GM12878 (cell line): Measurements from ENCODE around the gene PIWIL4. TPM values are rescaled to one million over a fixed set of nuclear protein-coding genes. Genes with fewer than 3 reads are reported as not detected.
"Not testable (repeated sequence)": the region's sequence is repeated elsewhere in the genome, so short reads cannot be mapped to it uniquely, and the experiment has no call there.

Source experiments
- ATAC-seq: fragments of 200-7000 bp; cut with Tn5 transposase; 3 replicates; pipeline ENCODE4 v1.9.1; 2020; ENCODE audit warnings: mild to moderate bottlenecking, moderate library complexity
- BruUV-seq: library from RNA; stranded (reverse); fragments of 400-500 nt; replicated peaks from 2 replicates; lab custom pipeline; 2021; lab: Mats Ljungman, UMichigan
- CTCF ChIA-PET: fragments of 300-600 bp; sonication (Branson Sonifier 250); formaldehyde crosslinking; extraction: SDS; loops from one replicate; lab custom pipeline; 2021; ENCODE audit warnings: inconsistent platforms; lab: Yijun Ruan, JAX
- POLR2A ChIA-PET: fragments of 350-600 bp; formaldehyde crosslinking; extraction: SDS; loops from one replicate; lab custom pipeline; 2021; ENCODE audit warnings: inconsistent platforms; lab: Charles Lee
- RAD21 ChIA-PET: fragments of 300-600 bp; sonication (Branson Sonifier 250); formaldehyde crosslinking; loops from one replicate; lab custom pipeline; 2023; ENCODE audit warnings: antibody characterized with exemption; ENCODE audit not compliant: unreplicated experiment; lab: Charles Lee
- SMC1A ChIA-PET: fragments of 300-600 bp; sonication (Branson Sonifier 250); formaldehyde crosslinking; loops from one replicate; lab custom pipeline; 2023; ENCODE audit not compliant: unreplicated experiment, uncharacterized antibody; lab: Charles Lee
- DNase-seq: peaks from one replicate; pipeline ENCODE4 v3.0.0-alpha.2; 2011; ENCODE audit warnings: low read depth, low spot score
- FAIRE-seq: peaks from 3 replicates; lab custom pipeline; 2011; peaks lifted over from hg19 to GRCh38; lab: Jason Lieb, UNC
- H2AFZ ChIP-seq: 2 replicates; pipeline ENCODE4 v1.6.0; 2011; ENCODE audit warnings: low read depth, low read length, control low read depth; ENCODE audit not compliant: control insufficient read depth
- H3K27ac ChIP-seq: 2 replicates; pipeline ENCODE4 v1.5.1; 2011; ENCODE audit warnings: control low read depth; ENCODE audit not compliant: control insufficient read depth, insufficient read depth
- H3K27me3 ChIP-seq, 2 experiments: replicated peaks in 1 of 2; 2 replicates each; pipeline versions ENCODE4 v1.6.0 to v1.6.1; 2011; ENCODE audit warnings: low read length in 1 of 2; ENCODE audit not compliant: control insufficient read depth in 2 of 2, insufficient read depth in 2 of 2
- H3K36me3 ChIP-seq, 2 experiments: 2 replicates each; pipeline ENCODE4 v1.5.1; 2011; ENCODE audit warnings: low read length in 1 of 2; ENCODE audit not compliant: control insufficient read depth in 2 of 2, insufficient read depth in 2 of 2
- H3K4me1 ChIP-seq: 2 replicates; pipeline ENCODE4 v1.6.1; 2011; ENCODE audit warnings: mild to moderate bottlenecking, low read length, moderate library complexity, mixed read lengths; ENCODE audit not compliant: control insufficient read depth, insufficient read depth
- H3K4me2 ChIP-seq: 2 replicates; pipeline ENCODE4 v1.6.0; 2011; ENCODE audit warnings: control low read depth; ENCODE audit not compliant: control insufficient read depth, insufficient read depth
- H3K4me3 ChIP-seq: fragments of 200-600 bp; sonication (generic); 2 replicates; pipeline ENCODE4 v1.5.1; 2016
- H3K79me2 ChIP-seq: 2 replicates; pipeline ENCODE4 v1.6.0; 2011; ENCODE audit warnings: low read length; ENCODE audit not compliant: control insufficient read depth, insufficient read depth
- H3K9ac ChIP-seq: 2 replicates; pipeline ENCODE4 v1.8.0; 2011; ENCODE audit warnings: low read length, control low read depth, mixed read lengths; ENCODE audit not compliant: control insufficient read depth, insufficient read depth
- H3K9me3 ChIP-seq: replicated peaks from 3 replicates; pipeline ENCODE4 v1.5.1; 2011; ENCODE audit warnings: mild to moderate bottlenecking, low read length; ENCODE audit not compliant: control insufficient read depth, insufficient read depth
- H4K20me1 ChIP-seq: 2 replicates; pipeline ENCODE4 v1.6.0; 2011; ENCODE audit not compliant: control insufficient read depth, insufficient read depth
- ASH2L ChIP-seq: fragments of 300-600, 200-600 bp; sonication (generic); IDR thresholded peaks from 2 replicates; pipeline ENCODE4 v1.6.1; 2017; ENCODE audit warnings: low read depth, mild to moderate bottlenecking, borderline replicate concordance
- ATF7 ChIP-seq: fragments of 450-650 bp; IDR thresholded peaks from 2 replicates; pipeline ENCODE4 v1.6.1; 2016; ENCODE audit warnings: low read depth, mild to moderate bottlenecking
- DPF2 ChIP-seq: fragments of 450-650 bp; IDR thresholded peaks from 2 replicates; pipeline ENCODE4 v1.6.1; 2017; ENCODE audit warnings: mild to moderate bottlenecking
- NBN ChIP-seq: fragments of 450-650 bp; IDR thresholded peaks from 2 replicates; pipeline ENCODE4 v1.6.1; 2016
- PAX8 ChIP-seq: fragments of 450-650 bp; IDR thresholded peaks from 2 replicates; pipeline ENCODE4 v1.6.1; 2017; ENCODE audit warnings: mild to moderate bottlenecking, moderate library complexity
- POLR2AphosphoS5 ChIP-seq: IDR thresholded peaks from 2 replicates; pipeline ENCODE4 v1.6.1; 2011; ENCODE audit warnings: mild to moderate bottlenecking, low read length, inconsistent platforms
- ZNF24 ChIP-seq: fragments of 450-650 bp; IDR thresholded peaks from 2 replicates; pipeline ENCODE4 v1.6.1; 2017; ENCODE audit warnings: antibody characterized with exemption, mild to moderate bottlenecking
- WGBS: methylation state at CpG from one replicate; pipeline ENCODE4 v1.1.6; 2016; ENCODE audit warnings: low lambda C conversion rate; ENCODE audit not compliant: insufficient replicate concordance, insufficient coverage; ENCODE audit errors: missing lambda C conversion rate; 5-methylcytosine and 5-hydroxymethylcytosine counted together
- in situ Hi-C: fragments of 300-500 bp; cut with MboI; formaldehyde crosslinking; loops from 9 replicates; pipeline ENCODE4 v1.14.3; 2018; ENCODE audit warnings: mixed read lengths
- intact Hi-C: fragments of 100-400 bp; cut with micrococcal nuclease; formaldehyde crosslinking; loops from one replicate; pipeline ENCODE4 v1.14.2; 2022; ENCODE audit not compliant: unreplicated experiment
- polyA plus RNA-seq, 11 experiments: library from polyadenylated mRNA; depleted of rRNA in 4 of 11; unstranded in 6 of 11; stranded (reverse) in 5 of 11; fragments of >200 nt; fragmentation: Nextera tagmentation in 4 of 11; fragmentation: Illumina TruSeq in 1 of 11; extraction: Ambion mirVana in 4 of 11; extraction: Trizol in 1 of 11; gene quantifications; 1 replicate in 1 of 11; 2 replicates in 10 of 11; pipeline versions ENCODE4 v1.2.1 to v1.2.3, GENCODE V29; 2011 to 2016; ENCODE audit warnings: inconsistent platforms in 2 of 11, missing spikeins in 2 of 11, low read depth in 1 of 11
- total RNA-seq, 4 experiments: library from RNA; depleted of rRNA in 3 of 4; stranded (reverse); fragments of >200 nt in 3 of 4; fragmentation: Illumina TruSeq in 1 of 4; extraction: Trizol in 1 of 4; gene quantifications; 2 replicates each; pipeline versions ENCODE4 v1.2.1 to v1.2.3, GENCODE V29; 2013 to 2021
- TF ChIP-seq, protein P1 (sequence below): fragments of 450-650 bp; IDR thresholded peaks from 2 replicates; pipeline ENCODE4 v1.6.1; 2017; ENCODE audit warnings: mild to moderate bottlenecking, moderate library complexity
- TF ChIP-seq, protein P2 (sequence below): IDR thresholded peaks from 2 replicates; pipeline ENCODE4 v1.6.1; 2012; ENCODE audit warnings: mild to moderate bottlenecking, low read depth, low read length

PIWIL4 gene
- total and polyA plus RNA-seq, 10 of the 15 experiments (the other 5 are each of a cell fraction or from before 2014, with no cell fraction given) = 0.23 to 13.3 (median 0.47) TPM

DNA sequence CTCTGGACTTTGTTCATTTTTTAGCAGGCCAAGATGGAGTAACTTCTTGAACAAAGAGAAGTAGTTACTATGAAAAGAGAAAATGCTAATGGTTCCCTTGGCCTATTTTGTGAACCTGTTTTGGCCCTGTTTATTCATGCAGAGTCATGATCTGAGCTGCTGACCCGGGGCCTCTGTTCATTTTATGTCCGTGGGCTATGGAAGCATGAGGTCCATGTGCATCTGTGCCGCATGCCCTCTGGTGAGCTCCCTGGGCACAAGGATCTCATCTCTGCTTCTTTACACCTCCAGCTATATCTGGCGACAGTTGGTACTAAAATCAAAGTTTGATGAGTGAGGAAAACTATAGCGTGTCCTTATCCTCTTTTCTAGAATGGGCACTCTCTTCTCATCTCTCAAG lies 1.0 kb downstream of the PIWIL4 start (continued):
- TF ChIP-seq, protein P1, sequence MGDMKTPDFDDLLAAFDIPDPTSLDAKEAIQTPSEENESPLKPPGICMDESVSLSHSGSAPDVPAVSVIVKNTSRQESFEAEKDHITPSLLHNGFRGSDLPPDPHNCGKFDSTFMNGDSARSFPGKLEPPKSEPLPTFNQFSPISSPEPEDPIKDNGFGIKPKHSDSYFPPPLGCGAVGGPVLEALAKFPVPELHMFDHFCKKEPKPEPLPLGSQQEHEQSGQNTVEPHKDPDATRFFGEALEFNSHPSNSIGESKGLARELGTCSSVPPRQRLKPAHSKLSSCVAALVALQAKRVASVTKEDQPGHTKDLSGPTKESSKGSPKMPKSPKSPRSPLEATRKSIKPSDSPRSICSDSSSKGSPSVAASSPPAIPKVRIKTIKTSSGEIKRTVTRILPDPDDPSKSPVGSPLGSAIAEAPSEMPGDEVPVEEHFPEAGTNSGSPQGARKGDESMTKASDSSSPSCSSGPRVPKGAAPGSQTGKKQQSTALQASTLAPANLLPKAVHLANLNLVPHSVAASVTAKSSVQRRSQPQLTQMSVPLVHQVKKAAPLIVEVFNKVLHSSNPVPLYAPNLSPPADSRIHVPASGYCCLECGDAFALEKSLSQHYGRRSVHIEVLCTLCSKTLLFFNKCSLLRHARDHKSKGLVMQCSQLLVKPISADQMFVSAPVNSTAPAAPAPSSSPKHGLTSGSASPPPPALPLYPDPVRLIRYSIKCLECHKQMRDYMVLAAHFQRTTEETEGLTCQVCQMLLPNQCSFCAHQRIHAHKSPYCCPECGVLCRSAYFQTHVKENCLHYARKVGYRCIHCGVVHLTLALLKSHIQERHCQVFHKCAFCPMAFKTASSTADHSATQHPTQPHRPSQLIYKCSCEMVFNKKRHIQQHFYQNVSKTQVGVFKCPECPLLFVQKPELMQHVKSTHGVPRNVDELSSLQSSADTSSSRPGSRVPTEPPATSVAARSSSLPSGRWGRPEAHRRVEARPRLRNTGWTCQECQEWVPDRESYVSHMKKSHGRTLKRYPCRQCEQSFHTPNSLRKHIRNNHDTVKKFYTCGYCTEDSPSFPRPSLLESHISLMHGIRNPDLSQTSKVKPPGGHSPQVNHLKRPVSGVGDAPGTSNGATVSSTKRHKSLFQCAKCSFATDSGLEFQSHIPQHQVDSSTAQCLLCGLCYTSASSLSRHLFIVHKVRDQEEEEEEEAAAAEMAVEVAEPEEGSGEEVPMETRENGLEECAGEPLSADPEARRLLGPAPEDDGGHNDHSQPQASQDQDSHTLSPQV = no peak
- TF ChIP-seq DPF2 (no peak), ATF7 (no peak), POLR2AphosphoS5 (no peak), NBN (no peak)

DNA sequence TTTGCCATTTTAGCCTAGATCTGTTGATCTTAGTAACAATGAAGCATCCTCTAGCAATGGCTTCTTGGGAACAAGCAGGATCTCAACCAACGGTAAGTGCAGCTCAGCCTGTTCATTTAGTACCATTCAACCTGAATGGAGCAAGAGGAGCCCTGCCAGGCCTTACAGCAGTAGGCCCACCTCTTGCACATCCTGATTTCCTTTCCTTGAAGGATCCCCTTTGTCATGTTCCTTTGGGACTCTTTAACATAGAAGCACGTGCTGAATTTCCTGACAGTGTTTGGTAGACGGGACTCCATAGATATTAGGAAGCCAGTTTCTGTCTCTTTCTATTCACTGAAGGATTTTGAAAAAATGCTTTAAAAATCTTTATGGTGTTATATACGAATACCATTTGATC lies 1.5 kb downstream of the PIWIL4 start:
- no peak overlapping the region for H2AFZ ChIP-seq
- no peak overlapping the region for H3K4me2 ChIP-seq
- H3K36me3 ChIP-seq = no peaks in the 10 kb centered on the region
- ATAC-seq (no peak), DNase-seq (no peak), FAIRE-seq (no peak)
- no peaks in the 10 kb centered on the region for H3K4me1 ChIP-seq
- WGBS = 34% methylated on average over 4 of the region's 4 CpGs
- no peaks in the 10 kb centered on the region for H3K79me2 ChIP-seq
- H3K4me3 ChIP-seq = no peak overlapping the region
- BruUV-seq = no TSS peak
- H4K20me1 ChIP-seq = no peaks in the 10 kb centered on the region
- TF ChIP-seq PAX8 = no peak
- no peak for TF ChIP-seq ZNF24
- TF ChIP-seq, protein P2, sequence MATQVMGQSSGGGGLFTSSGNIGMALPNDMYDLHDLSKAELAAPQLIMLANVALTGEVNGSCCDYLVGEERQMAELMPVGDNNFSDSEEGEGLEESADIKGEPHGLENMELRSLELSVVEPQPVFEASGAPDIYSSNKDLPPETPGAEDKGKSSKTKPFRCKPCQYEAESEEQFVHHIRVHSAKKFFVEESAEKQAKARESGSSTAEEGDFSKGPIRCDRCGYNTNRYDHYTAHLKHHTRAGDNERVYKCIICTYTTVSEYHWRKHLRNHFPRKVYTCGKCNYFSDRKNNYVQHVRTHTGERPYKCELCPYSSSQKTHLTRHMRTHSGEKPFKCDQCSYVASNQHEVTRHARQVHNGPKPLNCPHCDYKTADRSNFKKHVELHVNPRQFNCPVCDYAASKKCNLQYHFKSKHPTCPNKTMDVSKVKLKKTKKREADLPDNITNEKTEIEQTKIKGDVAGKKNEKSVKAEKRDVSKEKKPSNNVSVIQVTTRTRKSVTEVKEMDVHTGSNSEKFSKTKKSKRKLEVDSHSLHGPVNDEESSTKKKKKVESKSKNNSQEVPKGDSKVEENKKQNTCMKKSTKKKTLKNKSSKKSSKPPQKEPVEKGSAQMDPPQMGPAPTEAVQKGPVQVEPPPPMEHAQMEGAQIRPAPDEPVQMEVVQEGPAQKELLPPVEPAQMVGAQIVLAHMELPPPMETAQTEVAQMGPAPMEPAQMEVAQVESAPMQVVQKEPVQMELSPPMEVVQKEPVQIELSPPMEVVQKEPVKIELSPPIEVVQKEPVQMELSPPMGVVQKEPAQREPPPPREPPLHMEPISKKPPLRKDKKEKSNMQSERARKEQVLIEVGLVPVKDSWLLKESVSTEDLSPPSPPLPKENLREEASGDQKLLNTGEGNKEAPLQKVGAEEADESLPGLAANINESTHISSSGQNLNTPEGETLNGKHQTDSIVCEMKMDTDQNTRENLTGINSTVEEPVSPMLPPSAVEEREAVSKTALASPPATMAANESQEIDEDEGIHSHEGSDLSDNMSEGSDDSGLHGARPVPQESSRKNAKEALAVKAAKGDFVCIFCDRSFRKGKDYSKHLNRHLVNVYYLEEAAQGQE = no peak
- TF ChIP-seq ASH2L = no peak
- in situ Hi-C loops (no loop called here), intact Hi-C loops (no loop called here)
- ChIA-PET CTCF (interaction anchor here (1.2 to 1.4 kb wide), 2 partner anchors 9 to 13 kb away, joined by 3 read pairs; no protein-coding TSS in a partner anchor), SMC1A (interaction anchor here (0.9 kb wide), 1 partner anchor 13 kb away, joined by 3 read pairs; no protein-coding TSS in a partner anchor), RAD21 (no interaction called here), POLR2A (no interaction called here)
- H3K9ac ChIP-seq = no peak overlapping the region
- H3K27ac ChIP-seq = no peak overlapping the region
- no peaks in the 10 kb centered on the region for H3K27me3 ChIP-seq
- no peaks in the 10 kb centered on the region for H3K9me3 ChIP-seq

DNA sequence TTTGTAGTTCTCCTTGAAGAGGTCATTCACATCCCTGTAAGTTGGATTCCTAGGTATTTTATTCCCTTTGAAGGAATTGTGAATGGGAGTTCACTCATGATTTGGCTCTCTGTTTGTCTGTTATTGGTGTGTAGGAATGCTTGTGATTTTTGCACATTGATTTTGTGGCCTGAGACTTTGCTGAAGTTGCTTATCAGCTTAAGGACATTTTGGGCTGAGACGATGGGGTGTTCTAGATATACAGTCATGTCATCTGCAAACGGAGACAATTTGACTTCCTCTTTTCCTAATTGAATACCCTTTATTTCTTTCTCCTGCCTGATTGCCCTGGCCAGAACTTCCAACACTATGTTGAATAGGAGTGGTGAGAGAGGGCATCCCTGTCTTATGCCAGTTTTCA lies 5.8 kb downstream of the PIWIL4 start:
- H3K9me3 ChIP-seq, DNase-seq, ATAC-seq, H3K4me3 ChIP-seq, in situ Hi-C loops, H3K4me2 ChIP-seq, H3K79me2 ChIP-seq, H3K4me1 ChIP-seq, H3K27ac ChIP-seq, H3K9ac ChIP-seq, H2AFZ ChIP-seq, FAIRE-seq, RAD21 ChIA-PET, BruUV-seq, intact Hi-C loops, H3K27me3 ChIP-seq, H3K36me3 ChIP-seq, H4K20me1 ChIP-seq: not testable (repeated sequence)
- 0% methylated on average over 2 of the region's 2 CpGs for WGBS
- CTCF ChIA-PET = interaction anchor here (0.7 to 3.1 kb wide), 2 partner anchors 8 to 25 kb away, joined by 3 to 18 read pairs; no protein-coding TSS in a partner anchor
- POLR2A ChIA-PET = interaction anchor here (1.5 kb wide), 1 partner anchor 8 kb away, joined by 5 read pairs; no protein-coding TSS in a partner anchor
- SMC1A ChIA-PET = interaction anchor here (1.0 to 1.8 kb wide), 5 partner anchors 8 to 31 kb away, joined by 3 to 11 read pairs (median 4); no protein-coding TSS in a partner anchor
